Activated CD8-positive, alpha-beta T cell treated with anti-CD3 and anti-CD28 coated beads for 36 hours (primary cell): ENCODE data around the gene GMPPB. TPM values are rescaled to one million over a fixed set of nuclear protein-coding genes. Genes with fewer than 3 reads are reported as not detected.

Experiments used
- ATAC-seq: fragments of 200-7000 bp; cut with Tn5 transposase; one replicate; pipeline ENCODE4 v1.10.0; 2021; ENCODE audit warnings: mild to moderate bottlenecking, moderate library complexity
- CTCF ChIA-PET: fragments of 350-600 bp; sonication (Branson Sonifier 250); formaldehyde crosslinking; loops from one replicate; lab custom pipeline; 2021; ENCODE audit warnings: antibody characterized with exemption; lab: Charles Lee
- POLR2A ChIA-PET: fragments of 350-600 bp; sonication (Branson Sonifier 250); formaldehyde crosslinking; loops from one replicate; lab custom pipeline; 2021; ENCODE audit warnings: antibody characterized with exemption; lab: Charles Lee
- DNase-seq: peaks from one replicate; pipeline ENCODE4 v3.0.0-alpha.2; 2020
- H3K27ac Mint-ChIP-seq: one replicate; pipeline ENCODE4 v1.8.0; 2021; ENCODE audit warnings: mild to moderate bottlenecking, mixed read lengths
- H3K27me3 Mint-ChIP-seq: one replicate; pipeline ENCODE4 v1.8.0; 2021; ENCODE audit warnings: mixed read lengths
- H3K36me3 Mint-ChIP-seq: one replicate; pipeline ENCODE4 v1.8.0; 2021; ENCODE audit warnings: low read depth, mixed read lengths
- H3K4me1 Mint-ChIP-seq: one replicate; pipeline ENCODE4 v1.8.0; 2021; ENCODE audit warnings: low read depth, mixed read lengths
- H3K4me3 Mint-ChIP-seq: one replicate; pipeline ENCODE4 v1.8.0; 2021; ENCODE audit warnings: mild to moderate bottlenecking, moderate library complexity, mixed read lengths
- H3K9me3 Mint-ChIP-seq: one replicate; pipeline ENCODE4 v1.8.0; 2021; ENCODE audit warnings: mixed read lengths
- intact Hi-C: fragments of 100-400 bp; cut with micrococcal nuclease; formaldehyde crosslinking; loops from one replicate; pipeline ENCODE4 v1.10.0; 2022
- total RNA-seq, 2 experiments: library from RNA; stranded (reverse); gene quantifications; one replicate each; pipeline ENCODE4 v1.2.3, GENCODE V29; 2021
- TF ChIP-seq, protein P1 (sequence below): fragments of 200-600 bp; IDR thresholded peaks from one replicate; pipeline ENCODE4 v1.8.0; 2022; ENCODE audit warnings: antibody characterized with exemption, mild to moderate bottlenecking

Gene GMPPB
- total RNA-seq, 2 experiments from 2014 or later, result 34.7 to 35.2 TPM

DNA sequence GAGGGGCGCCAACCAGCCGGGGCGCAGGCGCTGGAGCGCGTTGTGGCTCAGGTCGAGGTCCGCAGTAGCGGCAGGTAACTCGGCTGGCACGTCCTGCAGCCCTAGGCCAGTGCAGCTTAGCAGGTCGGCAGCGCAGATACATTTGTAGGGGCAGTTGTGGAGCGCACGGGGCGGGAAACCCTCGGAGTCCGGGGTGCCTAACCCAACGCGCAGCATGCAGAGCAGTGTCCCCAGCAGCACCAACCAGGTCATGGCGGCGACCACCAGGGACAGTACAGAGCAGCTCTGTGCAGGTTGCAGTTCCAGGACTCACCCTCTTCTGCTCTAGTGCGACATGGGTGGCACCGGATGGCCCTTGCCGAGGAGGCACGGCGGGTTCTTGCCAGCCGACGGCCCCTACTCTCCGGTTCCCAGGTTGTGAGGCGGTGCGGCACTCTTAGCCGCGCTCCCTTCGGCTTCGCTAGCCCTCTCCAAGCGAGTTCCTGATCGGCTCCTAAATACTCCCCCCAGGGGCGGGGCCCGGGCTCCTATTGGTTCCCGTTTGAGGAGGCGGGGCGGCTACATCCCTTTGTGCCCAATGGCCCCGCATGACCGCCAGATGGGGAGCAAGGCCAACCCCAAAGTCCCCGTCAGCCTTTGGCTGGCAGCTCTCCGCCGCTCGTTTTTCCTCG lies 4.4 kb downstream of the GMPPB start, which contains the start of gene AMIGO3:
AMIGO3 (minus strand) TSS at position 471 of the 671 bp plus-strand sequence; CDS start at position 252, 219 bp downstream.
- peaks cover 23% of the 10 kb centered on the region for H3K4me1 Mint-ChIP-seq
- H3K4me3 Mint-ChIP-seq, result peak within 1 kb of the TSS; percentile 74
- no peaks in the 10 kb centered on the region for H3K27me3 Mint-ChIP-seq
- CTCF ChIA-PET, result interaction anchor here (0.8 to 3.3 kb wide), 12 partner anchors 8 to 318 kb away, joined by 3 to 17 read pairs (median 4); no protein-coding TSS in a partner anchor
- peak within 1 kb of the TSS; percentile 65 for H3K27ac Mint-ChIP-seq
- TF ChIP-seq, protein P1, sequence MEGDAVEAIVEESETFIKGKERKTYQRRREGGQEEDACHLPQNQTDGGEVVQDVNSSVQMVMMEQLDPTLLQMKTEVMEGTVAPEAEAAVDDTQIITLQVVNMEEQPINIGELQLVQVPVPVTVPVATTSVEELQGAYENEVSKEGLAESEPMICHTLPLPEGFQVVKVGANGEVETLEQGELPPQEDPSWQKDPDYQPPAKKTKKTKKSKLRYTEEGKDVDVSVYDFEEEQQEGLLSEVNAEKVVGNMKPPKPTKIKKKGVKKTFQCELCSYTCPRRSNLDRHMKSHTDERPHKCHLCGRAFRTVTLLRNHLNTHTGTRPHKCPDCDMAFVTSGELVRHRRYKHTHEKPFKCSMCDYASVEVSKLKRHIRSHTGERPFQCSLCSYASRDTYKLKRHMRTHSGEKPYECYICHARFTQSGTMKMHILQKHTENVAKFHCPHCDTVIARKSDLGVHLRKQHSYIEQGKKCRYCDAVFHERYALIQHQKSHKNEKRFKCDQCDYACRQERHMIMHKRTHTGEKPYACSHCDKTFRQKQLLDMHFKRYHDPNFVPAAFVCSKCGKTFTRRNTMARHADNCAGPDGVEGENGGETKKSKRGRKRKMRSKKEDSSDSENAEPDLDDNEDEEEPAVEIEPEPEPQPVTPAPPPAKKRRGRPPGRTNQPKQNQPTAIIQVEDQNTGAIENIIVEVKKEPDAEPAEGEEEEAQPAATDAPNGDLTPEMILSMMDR, result peak; percentile 74
- peaks cover 13% of the 10 kb centered on the region for H3K36me3 Mint-ChIP-seq
- intact Hi-C loops, result no loop called here
- POLR2A ChIA-PET, result interaction anchor here (0.7 to 7.6 kb wide), 12 partner anchors 8 to 512 kb away, joined by 3 to 40 read pairs (median 3); partner anchors contain the start of gene MST1R
- ATAC-seq (peak; percentile 78), DNase-seq (peak; percentile 96)
- H3K9me3 Mint-ChIP-seq, result no peaks in the 10 kb centered on the region

DNA sequence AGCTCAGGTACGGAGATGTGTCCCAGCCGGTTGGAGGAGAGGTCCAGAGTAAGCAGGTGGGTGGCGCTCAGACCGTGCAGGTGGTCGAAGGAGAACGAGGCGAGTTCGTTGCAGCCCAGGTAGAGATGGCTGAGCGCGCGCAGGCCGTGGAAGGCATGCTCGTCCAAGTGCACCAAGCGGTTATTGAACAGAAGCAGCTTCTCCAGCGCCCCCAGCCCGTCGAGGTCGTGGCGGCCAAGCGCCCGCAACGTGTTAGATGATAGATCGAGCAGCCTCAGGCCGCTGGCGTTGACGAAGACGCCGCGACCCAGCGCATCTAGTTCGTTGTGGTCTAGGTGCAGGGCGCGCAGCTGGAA lies 4.9 kb downstream of the GMPPB start:
- ATAC-seq (no peak), DNase-seq (peak; percentile 35)
- POLR2A ChIA-PET, result interaction anchor here (0.7 to 7.6 kb wide), 14 partner anchors 8 to 512 kb away, joined by 3 to 40 read pairs (median 3); partner anchors contain the start of gene MST1R
- H3K9me3 Mint-ChIP-seq, result no peaks in the 10 kb centered on the region
- peak overlapping the region; percentile 74 for H3K4me3 Mint-ChIP-seq
- no peaks in the 10 kb centered on the region for H3K27me3 Mint-ChIP-seq
- intact Hi-C loops, result no loop called here
- CTCF ChIA-PET, result interaction anchor here (0.8 to 3.3 kb wide), 11 partner anchors 8 to 318 kb away, joined by 3 to 17 read pairs (median 4); no protein-coding TSS in a partner anchor
- TF ChIP-seq, protein P1, result no peak
- peaks cover 13% of the 10 kb centered on the region for H3K36me3 Mint-ChIP-seq
- no peak overlapping the region for H3K27ac Mint-ChIP-seq
- H3K4me1 Mint-ChIP-seq, result peaks cover 23% of the 10 kb centered on the region

- Mint-ChIP-seq H3K9me3 (no peaks in the 10 kb centered on the region), H3K27ac (no peak overlapping the region), H3K27me3 (no peaks in the 10 kb centered on the region), H3K4me3 (peak overlapping the region; percentile 74), H3K4me1 (peaks cover 23% of the 10 kb centered on the region), H3K36me3 (peaks cover 13% of the 10 kb centered on the region)
- ChIA-PET CTCF (interaction anchor here (0.8 to 3.3 kb wide), 11 partner anchors 9 to 319 kb away, joined by 3 to 17 read pairs (median 4); no protein-coding TSS in a partner anchor), POLR2A (interaction anchor here (0.6 to 7.6 kb wide), 13 partner anchors 8 to 546 kb away, joined by 3 to 40 read pairs (median 3); partner anchors contain the start of genes INKA1 and MST1R)
- intact Hi-C loops, result no loop called here
- DNase-seq (no peak), ATAC-seq (no peak)
- TF ChIP-seq, protein P1, result no peak
Measured at GRCh38 chr3:49717959-49718857, 5.5 kb downstream of the GMPPB start.

DNA sequence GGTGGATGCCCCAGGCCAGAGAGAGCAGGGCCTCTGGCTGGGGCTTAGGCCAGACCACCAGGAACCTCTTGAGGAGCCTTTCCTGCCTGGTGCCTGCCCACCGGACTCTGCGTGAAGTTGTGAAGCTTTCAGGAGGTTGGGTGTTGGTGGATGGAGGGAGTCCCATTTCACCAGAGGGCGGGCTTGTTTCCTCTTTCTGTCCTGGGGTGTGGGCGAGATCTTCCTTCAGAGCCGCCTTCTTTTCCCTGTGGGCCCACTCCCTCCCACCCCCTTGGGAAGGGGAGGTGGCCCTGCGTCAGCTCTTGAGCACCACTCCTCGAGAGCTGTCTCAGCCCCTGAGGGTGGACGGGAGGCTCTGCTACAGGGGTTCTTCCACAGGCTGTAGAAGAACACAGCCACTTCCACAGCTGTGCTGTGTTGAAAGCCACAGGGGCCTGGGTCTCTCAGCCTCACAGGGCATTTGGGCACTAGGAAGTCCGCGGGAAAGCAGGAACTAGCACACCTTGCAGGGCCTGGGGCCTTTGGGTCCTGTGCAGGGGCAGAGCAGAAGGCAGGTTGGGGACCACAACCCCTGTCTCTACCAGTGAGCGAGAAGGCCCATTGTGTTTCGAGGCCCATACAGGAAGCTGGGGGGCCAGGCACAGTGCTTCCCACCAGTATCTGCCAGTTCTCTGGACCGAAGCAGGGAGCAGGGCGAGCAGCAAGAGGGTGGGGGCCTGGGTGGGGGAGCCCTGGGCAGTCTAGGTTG lies 6.4 kb downstream of the GMPPB start:
- no peak for ATAC-seq
- CTCF ChIA-PET, result interaction anchor here (2.6 kb wide), 1 partner anchor 15 kb away, joined by 17 read pairs; no protein-coding TSS in a partner anchor
- Mint-ChIP-seq H3K27ac (no peak overlapping the region), H3K36me3 (peaks cover 8% of the 10 kb centered on the region), H3K4me3 (no peak overlapping the region), H3K27me3 (no peaks in the 10 kb centered on the region), H3K9me3 (no peaks in the 10 kb centered on the region), H3K4me1 (peaks cover 21% of the 10 kb centered on the region)
- POLR2A ChIA-PET, result interaction anchor here (0.8 to 7.6 kb wide), 5 partner anchors 9 to 97 kb away, joined by 3 to 40 read pairs (median 4); partner anchors contain the start of gene INKA1
- TF ChIP-seq, protein P1, result no peak
- no peak for DNase-seq
- intact Hi-C loops, result no loop called here
